GM19023 (cell line): Measurements from ENCODE around the gene LCMT1.
"Not testable (repeated sequence)": the region's sequence is repeated elsewhere in the genome, so short reads cannot be mapped to it uniquely, and the experiment has no call there.

Experiments used
- ATAC-seq: cut with Tn5 transposase; IDR thresholded peaks from one replicate; pipeline ENCODE4 v1.9.1; 2021; ENCODE audit warnings: mild to moderate bottlenecking, moderate library complexity; ENCODE audit not compliant: unreplicated experiment

LCMT1 gene

DNA sequence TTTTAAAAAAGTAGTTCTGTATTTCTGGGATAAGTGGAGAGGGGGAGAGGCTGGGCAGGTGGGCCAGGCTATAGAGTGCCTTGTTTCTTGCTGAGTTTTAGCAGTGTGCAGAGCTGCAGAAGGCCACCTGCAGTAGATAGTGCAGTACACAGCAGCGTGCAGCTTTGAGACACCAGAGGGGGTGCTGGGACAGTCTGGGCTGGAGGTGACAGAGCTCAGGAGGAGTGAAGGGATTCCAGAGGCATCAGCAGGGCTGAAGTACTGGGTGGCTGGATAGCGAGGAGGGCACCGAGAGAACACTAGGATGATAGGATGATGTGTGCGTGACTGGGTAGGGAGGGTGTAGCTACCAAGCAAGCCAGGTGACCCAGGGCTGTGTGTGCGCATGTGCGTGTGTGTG, 26.6 kb downstream of the LCMT1 start:
- ATAC-seq: no peak

DNA sequence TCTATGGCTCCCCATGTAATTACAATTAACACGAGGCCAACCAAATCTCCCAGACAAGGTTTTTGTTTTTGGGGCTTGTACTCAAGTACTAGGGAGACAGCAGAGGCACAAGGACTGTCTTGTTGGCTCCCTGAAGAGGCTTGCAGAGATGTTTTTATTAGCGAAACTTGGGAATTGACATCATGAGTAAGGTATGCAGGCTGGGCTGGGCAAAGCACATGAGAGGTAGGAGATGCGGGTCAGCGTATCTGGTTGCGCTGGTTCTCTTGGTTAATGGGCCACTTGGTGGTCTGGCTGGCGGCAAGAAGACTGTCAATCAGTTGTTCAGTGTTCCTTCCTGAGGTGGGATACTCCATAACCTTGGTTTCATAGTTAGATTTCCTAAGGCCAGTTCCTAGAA, 28.9 kb downstream of the LCMT1 start:
- ATAC-seq: no peak

DNA sequence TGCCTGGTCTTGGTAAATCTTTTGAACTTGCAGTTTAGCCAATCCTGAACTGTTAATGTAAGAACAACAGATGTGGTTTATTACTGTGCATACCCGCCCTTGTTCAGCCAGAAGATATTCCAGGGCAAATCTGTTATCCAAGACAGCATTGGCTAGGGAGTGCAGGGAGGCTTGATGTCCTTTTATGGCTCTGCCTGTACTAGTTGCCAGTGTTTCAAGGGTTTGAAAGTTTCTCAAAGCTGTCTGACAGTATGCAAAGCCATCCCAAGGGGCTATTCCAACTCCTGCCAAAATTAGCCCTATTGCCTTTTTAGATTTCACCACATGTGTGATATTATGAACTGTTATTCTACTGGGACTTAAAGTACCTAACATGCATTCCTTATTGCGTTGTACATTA, 30.1 kb downstream of the LCMT1 start:
- ATAC-seq: no peak

DNA sequence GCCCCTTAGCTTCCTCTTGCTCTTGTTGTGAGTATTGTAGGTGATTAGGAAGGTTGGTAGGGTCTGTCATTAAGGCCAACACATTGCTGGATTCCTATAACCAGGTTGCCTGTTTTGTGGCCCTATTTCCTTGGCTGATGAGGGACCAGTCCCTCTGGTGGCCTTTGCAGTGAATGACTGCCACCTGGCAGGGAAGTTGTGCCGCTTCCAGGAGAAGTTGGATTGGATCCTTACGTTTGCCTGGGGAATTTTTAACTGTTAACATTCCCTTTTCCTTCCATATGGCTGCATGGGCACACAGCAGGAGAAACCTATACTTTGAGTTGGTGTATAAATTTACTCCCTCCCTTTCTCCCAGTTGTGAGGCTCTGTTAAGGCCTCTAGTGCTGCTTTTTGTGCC, 32.4 kb downstream of the LCMT1 start:
- no peak for ATAC-seq

DNA sequence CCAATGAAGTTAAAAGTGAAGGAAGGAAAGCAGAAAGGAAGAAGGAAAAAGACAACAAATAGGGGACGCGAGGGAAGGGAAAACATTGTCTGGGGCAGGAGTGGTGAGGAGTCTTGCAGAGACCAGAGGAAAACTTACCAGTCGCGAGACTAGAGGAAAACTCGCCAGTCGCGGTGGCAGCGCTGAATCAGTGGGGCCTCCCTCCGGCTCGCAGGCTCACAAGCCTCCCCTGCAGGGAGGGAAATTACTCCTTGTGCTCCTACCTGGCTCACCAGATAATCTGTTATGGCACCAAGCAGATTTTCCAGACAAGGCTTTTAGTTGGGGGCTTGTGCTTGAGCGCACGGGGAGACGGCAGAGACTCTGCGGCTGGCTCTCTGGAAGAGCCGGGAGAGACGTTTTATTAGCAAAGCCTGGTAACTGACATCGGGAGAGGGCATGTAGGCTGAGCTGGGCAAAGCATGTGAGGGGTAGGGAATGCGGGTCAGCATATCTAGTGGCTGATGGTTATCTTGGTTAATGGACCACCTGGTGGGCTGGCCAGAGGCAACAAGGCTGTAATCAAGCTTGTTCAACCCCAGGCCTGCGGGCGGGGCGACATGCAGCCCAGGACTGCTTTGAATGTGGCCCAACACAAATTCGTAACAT, 37.1 kb downstream of the LCMT1 start:
- ATAC-seq: no peak

DNA sequence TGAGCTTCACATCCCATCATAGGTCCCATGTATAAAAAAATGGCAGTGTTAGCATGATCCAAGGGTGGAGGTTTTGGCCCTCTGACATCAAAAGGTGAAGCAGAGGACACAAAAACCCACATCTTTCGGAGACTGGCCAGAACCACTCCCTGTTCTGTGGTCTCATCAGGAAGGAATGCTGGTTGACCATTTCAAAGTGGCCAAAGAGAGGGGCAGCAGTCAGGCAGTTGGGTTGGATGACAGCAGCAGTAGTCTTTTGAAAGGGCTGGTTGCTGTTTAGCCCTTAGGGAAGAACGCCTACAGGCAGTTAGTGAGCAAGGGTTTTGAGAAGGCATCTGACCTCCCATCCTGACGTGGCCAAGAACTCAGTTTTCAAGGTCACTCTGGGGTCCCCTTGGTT, 40.5 kb downstream of the LCMT1 start:
- no peak for ATAC-seq

DNA sequence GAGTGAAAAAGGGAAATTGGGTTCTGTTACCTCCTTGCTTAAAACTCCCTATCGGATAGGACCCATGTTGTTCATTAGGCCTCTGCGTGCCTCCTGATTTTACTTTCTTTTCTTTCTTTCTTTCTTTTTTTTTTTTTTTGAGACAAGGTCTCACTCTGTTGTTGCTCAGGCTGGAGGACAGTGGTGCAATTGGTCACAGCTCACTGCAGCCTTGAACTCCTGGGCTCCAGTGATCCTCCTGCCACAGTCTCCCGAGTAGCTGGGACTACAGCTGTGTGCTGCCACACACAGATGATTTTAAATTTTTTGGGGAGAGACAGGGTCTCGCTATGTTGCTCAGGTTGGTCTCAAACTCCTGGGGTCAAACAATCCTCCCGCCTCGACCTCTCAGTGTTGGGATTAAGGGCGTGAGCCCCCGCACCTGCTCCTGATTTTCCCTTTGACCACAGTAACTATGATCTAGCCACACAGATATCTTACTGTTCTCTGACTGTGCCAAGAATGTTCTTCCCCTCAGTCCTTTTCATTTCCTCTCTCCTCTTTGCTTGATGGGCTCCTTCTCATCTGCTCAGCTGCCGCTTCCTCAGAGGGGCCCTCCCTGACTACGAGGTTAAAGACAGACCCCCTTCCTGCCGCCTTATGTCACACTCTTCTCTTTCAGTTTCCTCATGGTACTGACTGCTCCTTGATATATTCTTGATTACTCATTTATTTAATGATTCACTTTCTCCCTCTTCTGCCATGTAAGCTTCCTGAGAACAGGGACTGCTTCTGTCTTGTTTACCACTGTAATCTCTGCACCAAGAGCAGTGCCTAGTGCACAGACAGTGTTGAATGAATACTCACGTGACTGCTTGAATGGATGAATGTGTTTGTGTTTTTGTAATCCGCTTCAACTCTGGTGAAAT, 44.3 kb downstream of the LCMT1 start:
- ATAC-seq: no peak

DNA sequence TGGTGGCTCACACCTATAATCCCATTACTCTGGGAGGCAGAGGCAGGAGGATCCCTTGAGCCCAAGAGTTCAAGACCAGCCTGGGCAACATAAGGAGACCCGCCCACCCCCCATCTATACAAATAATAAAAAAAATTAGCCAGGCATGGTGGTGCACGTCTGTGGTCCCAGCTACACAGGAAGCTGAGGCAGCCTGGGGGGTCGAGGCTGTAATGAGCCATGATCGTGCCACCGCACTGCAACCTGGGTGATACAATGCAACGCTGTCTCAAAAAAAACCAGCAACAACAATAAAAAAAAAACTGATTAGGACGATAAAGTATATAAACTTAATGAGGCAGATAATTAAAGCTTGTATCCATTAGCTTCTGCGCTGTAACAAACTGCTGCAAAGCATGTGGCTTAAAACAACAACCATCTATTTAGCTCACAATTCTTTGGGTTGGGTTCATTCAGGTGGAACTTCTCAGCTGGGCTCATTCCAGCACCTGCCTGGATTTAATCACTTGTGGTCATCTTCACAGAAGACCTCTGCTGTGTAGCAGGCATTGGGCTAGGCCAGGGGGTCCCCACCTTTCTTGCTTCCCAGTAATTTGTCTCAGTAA, 45.8 kb downstream of the LCMT1 start:
- ATAC-seq: no peak

DNA sequence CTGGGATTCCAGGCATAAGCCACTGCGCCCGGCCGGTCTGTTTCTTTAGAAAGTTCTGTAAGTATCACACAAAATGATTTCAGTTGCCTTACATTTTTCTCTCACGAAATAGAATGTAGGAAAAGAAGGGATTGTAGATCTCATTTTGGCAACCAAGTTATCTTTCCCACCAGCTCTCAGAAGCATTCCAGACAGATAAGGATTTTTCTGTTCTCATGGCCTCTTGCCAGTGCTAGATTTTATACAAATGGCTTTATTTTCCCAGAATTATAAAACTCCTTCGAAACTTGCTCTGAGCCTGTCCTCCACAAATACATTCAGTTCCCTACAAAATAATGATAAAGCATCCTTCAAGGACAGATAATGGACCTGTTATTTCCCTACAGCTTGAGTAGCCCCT, 46.9 kb downstream of the LCMT1 start:
- ATAC-seq: no peak

DNA sequence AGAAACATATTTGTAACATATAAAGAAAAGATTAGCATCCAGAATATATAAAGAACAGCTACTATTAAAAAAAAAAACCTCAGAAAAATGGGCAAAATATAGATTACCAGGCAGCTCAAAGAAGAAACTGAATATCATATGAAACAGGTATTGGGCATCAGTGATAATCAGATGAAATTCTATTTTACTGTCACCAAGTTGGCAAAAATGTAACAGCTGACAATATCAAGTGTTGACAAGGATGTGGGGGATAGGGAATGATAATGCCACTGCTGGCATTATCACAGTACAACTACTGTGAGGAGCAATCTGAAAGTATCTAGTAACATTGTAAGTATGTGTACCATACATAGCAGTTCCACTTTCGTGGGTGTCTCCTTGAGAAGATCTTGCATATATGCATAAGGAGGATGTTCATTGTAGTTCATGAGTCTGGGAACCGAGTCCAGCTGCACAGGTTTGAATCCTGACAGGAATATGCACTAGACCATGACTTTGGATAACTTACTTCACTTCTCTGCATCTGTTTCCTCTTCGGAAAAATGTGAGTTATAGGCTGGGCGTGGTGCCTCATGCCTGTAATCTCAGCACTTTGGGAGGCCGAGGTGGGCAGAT, 50.3 kb downstream of the LCMT1 start:
- ATAC-seq: no peak

DNA sequence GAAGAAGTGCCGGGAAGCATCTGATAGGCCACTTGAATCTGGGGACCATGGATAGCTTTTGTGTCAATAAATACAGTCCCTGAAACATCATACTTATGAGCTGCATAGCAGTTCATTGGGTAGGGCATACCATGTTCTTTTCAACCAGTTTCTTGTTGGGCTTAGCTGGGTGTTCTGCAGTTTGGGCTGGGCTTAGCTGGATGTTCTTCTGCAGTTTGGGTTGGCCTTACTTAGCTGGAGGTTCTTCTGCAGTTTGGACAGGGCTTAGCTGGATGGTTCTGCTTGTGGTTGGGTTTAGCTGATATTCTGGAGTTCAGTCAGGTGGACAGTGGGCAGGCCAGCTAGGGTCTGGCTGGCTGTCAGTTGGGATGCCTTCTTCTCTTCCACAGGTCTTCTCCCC, 52.1 kb downstream of the LCMT1 start:
- no peak for ATAC-seq

DNA sequence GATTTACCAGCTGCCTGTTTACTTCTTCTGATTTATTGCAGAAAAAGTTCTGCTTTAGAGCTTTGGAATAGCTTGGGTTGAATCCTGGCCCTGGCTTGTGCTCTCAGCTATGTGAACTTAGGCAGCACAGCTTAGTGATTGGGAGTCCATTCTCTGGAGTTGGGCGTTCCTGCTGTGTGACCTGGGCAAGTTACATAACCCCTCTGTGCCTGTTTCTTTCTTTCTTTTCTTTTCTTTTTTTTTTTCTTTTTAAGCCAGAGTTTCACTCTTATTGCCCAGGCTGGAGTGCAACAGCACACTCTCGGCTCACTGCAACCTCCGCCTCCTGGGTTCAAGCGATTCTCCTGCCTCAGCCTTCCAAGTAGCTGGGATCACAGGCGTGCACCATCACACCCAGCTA, 53.7 kb downstream of the LCMT1 start:
- ATAC-seq: no peak

DNA sequence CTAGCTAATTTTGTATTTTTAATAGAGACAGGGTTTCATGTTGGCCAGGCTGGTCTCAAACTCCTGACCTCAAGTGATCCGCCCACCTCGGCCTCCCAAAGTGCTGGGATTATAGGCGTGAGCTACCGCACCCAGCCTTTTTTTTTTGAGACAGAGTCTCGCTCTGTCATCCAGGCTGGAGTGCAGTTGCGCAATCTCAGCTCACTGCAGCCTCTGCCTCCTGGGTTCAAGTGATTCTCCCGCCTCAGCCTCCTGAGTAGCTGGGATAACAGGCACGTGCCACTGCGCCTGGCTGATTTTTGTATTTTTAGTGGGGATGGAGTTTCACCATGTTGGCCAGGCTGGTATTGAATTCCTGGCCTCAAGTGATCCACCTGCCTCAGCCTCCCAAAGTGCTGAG, 56.4 kb downstream of the LCMT1 start:
- ATAC-seq: not testable (repeated sequence)

DNA sequence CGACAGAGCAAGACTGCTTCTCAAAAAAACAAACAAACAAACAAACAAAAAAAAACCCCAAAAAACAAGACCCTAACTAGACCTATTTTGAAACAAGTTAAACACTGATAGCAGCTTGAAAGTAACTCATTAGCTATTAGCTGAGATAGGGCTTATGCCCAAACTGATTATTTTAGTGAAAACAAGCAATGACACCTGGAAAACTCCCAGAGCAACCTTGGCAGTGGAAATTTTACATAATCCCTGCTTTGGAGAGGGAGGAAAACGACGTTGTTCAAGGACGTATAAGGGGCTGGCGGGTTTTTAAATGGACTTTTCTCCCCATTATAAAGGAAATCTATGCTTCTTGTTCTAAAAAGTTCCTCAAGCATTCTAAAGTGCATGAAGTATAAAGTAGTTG, 59.8 kb downstream of the LCMT1 start:
- ATAC-seq: no peak

DNA sequence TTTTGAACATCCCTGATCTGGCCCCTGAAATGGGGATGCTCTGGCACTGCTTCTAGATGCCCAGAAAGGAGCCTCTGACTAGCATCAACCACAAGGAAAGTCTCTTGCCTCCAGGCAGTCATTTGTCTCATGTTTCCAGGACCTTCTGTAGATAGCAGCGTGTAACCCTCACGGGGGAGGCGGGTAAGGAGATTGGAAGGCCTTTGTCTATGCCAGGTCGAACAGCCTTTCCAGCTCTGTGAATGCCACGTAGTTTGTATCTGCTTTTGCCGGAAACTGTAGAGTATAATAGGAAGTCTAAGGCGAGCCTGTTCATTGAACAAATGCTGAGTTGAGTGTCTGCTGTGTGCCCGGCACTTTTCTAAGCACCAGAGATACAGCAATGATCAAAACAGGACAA, 61.3 kb downstream of the LCMT1 start:
- no peak for ATAC-seq

DNA sequence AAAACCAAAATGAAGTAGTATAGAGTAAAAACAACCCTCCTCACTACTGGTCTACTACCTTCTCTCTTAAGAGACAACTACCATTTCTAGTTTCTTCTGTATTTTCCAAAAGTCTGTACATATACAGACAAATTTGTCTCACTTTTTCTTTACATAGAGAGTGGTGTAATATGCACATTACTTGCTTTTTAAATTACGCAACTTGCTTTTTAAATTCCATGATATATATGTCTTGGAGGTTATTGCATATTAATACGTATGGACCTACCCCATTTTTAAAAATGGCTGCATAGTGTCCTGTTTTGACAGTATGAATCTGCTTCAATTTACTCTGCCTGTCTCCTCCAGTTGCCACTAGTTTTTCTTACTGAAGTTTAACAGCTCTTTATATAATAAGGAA, 62.7 kb downstream of the LCMT1 start:
- no peak for ATAC-seq

DNA sequence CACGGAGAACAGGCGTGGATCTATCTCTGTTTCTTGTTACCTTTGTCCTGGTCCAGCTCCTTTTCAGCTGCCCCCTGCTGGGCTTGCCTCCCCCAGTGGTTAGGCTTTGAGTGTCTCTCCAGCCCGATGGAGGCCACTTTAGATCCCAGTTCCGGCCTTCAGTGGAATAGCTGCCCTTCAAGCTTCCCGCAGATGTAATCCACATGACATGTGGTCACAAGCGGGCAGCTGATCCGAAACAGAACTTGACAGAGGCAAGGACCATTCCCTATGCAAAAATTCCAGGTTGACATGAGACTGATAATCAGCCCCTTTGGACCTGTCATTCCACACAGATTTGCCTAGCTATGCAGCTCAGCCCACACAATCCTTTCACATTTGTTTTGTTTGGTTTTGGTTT, 64.6 kb downstream of the LCMT1 start:
- no peak for ATAC-seq

DNA sequence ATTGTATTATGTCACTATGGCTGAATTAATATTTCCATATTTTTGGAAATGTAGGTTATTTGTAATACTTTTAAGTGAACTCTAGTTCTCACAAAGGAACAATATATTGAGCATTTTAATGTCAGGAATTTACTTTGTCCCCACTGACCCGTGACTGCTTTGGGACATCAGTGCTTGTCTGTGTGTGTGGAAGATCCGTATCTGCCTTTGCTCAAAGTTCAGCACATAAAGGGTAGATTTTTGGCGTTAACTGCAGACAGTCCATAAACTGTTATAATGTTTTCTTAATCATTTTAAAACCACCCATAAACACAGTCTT, 65.9 kb downstream of the LCMT1 start:
- ATAC-seq: no peak

DNA sequence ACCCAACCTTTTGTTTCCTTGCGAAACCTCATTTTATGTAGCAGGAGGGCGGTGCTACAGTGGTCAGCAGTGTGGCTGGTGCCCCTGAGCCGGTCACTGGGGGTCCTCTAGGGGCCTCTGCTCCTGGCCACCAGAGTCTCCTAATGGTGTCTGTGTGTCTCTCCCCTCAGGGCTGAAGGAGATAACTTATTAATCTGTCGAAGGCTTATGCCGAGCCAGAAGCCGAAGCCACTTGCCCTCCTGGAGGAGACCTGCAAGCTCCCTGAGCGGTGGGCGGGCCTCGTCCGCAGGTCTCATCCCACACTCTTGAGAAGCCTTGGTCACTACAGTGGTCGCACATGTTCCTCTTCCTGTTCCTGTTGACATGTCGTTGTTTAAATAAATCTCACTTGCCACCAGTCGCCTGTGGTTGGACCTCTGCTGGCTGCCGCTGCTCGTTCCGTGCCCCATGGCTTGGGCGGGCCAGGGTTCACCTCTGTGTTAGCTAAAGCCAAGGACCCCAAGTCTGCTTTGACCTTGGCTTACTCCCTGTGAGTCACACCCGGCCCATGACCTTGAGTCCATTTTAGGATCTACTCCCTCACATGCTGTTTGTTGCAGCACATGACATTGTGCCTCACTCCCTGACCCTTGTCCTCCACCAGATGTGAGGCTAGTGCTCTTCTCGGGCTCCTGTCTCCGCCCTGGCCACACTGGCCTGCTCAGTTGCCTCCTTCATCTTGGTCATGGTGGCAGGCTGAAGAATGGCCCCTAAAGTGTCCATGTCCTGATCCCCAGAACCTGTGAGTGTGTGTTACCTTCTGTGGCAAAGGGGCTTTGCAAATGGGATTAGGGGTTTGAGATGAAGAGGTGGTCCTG, 66.5 kb downstream of the LCMT1 start:
- ATAC-seq: no peak

DNA sequence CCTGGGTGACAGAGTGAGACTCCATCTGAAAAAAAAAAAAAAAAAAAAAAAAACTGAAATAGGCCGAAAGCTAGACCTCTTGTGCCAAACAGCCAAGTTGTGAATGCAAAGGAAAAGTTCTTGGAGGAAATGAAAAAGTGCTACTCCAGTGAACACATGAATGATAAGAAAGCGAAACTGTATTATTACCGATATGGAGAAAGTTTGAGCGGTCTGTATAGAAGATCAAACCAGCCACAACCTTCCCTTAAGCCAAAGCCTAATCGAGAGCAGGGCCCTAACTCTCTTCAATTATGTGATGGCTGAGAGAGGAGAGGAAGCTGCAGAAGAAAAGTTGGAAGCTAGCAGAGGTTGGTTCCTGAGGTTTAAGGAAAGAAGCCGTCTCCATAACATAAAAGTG, 69.7 kb downstream of the LCMT1 start:
- not testable (repeated sequence) for ATAC-seq

DNA sequence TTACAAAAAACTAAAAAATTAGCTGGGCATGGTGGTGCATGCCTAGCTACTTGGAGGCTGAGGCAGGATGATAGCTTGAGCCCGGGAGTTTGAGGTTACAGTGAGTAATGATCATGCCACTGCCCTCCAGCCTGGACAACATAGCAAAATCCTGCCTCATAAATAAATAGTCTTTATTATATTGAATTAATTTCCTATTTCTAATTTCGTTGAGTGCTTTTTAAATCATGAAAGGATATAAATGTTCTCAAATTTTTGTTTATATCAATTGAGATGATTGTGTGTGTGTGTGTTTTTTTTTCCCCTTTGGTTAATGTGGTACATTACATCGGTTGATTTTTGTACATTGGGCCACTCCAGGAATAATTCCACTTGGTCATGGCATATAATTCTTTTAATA, 73.2 kb downstream of the LCMT1 start:
- no peak for ATAC-seq
